Common myeloid progenitor, CD34-positive (primary cell): ENCODE data around the gene ZNF479.
"Not testable (repeated sequence)": the region's sequence is repeated elsewhere in the genome, so short reads cannot be mapped to it uniquely, and the experiment has no call there.

Experiments used
- CTCF ChIA-PET: fragments of 350-600 bp; sonication (Branson Sonifier 250); formaldehyde crosslinking; loops from one replicate; lab custom pipeline; 2021; ENCODE audit warnings: antibody characterized with exemption; lab: Charles Lee
- POLR2A ChIA-PET: fragments of 350-600 bp; sonication (Branson Sonifier 250); formaldehyde crosslinking; loops from one replicate; lab custom pipeline; 2021; ENCODE audit warnings: antibody characterized with exemption; lab: Charles Lee
- DNase-seq, 3 donors: peaks; one replicate each; pipeline versions ENCODE4 v3.0.0 to v3.0.0-alpha.2; 2013
- H3K27ac ChIP-seq, 2 experiments: 1 replicate in 1 of 2; 2 replicates in 1 of 2; pipeline ENCODE4 v1.7.0; 2013; ENCODE audit warnings: inconsistent platforms in 2 of 2, low read length in 2 of 2, mild to moderate bottlenecking in 2 of 2, low read depth in 1 of 2, moderate library complexity in 1 of 2; ENCODE audit not compliant: severe bottlenecking in 2 of 2, insufficient read depth in 1 of 2, poor library complexity in 1 of 2
- H3K27me3 ChIP-seq, 5 experiments: replicated peaks in 2 of 5; 1 replicate in 3 of 5; 2 replicates in 2 of 5; pipeline versions ENCODE4 v1.6.1 to v1.7.0; 2013; ENCODE audit warnings: low read length in 4 of 5, mild to moderate bottlenecking in 2 of 5, moderate library complexity in 2 of 5, inconsistent platforms in 1 of 5; ENCODE audit not compliant: insufficient read depth in 5 of 5, control insufficient read depth in 4 of 5
- H3K36me3 ChIP-seq, 4 experiments: 1 replicate in 2 of 4; 2 replicates in 2 of 4; pipeline versions ENCODE4 v1.6.1 to v1.7.0; 2013; ENCODE audit warnings: low read length in 3 of 4, control low read depth in 1 of 4, mild to moderate bottlenecking in 1 of 4; ENCODE audit not compliant: control insufficient read depth in 4 of 4, insufficient read depth in 4 of 4
- H3K4me1 ChIP-seq, 4 experiments: 1 replicate in 3 of 4; 2 replicates in 1 of 4; pipeline versions ENCODE4 v1.6.1 to v1.7.1; 2013; ENCODE audit warnings: low read length in 3 of 4, mild to moderate bottlenecking in 3 of 4, control low read depth in 1 of 4, inconsistent platforms in 1 of 4, moderate library complexity in 1 of 4; ENCODE audit not compliant: control insufficient read depth in 4 of 4, insufficient read depth in 4 of 4; ENCODE audit errors: control extremely low read depth in 1 of 4
- H3K4me3 ChIP-seq, 7 experiments: 1 replicate in 4 of 7; 2 replicates in 3 of 7; pipeline versions ENCODE4 v1.5.1 to v1.7.0; 2013; ENCODE audit warnings: mild to moderate bottlenecking in 7 of 7, low read length in 6 of 7, moderate library complexity in 6 of 7, inconsistent platforms in 2 of 7, low read depth in 2 of 7, control low read depth in 1 of 7; ENCODE audit not compliant: insufficient read depth in 4 of 7, control insufficient read depth in 1 of 7; ENCODE audit errors: extremely low read depth in 1 of 7
- H3K9me3 ChIP-seq, 5 experiments: 1 replicate in 4 of 5; 2 replicates in 1 of 5; pipeline versions ENCODE4 v1.6.1 to v1.7.1; 2013; ENCODE audit warnings: low read length in 4 of 5, mild to moderate bottlenecking in 2 of 5, inconsistent platforms in 1 of 5, low read depth in 1 of 5, moderate library complexity in 1 of 5; ENCODE audit not compliant: control insufficient read depth in 4 of 5, insufficient read depth in 2 of 5; ENCODE audit errors: control extremely low read depth in 1 of 5
- WGBS: methylation state at CpG from one replicate; pipeline ENCODE4 v1.1.5; 2013; ENCODE audit not compliant: insufficient coverage; 5-methylcytosine and 5-hydroxymethylcytosine counted together

The ZNF479 gene

DNA sequence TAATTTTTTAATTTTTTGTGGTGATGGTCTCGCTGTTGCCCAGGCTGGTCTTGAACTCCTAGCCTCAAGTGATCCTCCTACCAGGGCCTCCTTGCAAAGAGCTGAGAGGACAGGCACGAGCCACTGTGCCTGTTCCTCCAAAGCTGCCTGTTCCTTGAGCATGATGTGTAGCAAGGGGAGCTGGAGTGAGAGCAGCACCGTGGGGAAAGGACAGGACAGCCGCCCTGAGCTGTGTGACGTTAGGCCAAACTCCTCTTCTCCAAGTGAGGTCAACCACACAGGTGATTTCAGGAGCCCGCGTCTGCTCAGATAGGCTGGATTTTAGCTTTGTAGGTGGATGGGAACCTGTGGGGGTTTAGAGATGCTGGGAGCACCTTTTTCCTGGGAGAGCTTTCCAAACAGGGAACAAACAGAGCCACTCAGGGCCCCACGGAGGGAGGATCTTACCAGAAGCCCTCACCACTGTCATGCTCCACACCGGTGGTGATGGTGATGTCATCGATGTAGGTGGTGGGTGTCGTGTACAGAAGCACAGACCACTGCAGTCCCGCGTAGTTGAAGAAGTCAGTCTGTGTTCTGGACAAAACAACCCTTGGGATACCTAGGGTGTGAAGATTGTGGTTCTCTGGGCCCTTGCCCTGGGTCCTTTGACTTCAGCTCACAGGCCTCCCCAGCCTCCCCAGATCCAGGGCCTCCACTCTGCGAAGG lies 44.8 kb upstream of the ZNF479 start:
- ChIA-PET CTCF (interaction anchor here (0.6 kb wide), 1 partner anchor 938 kb away, joined by 3 read pairs; no protein-coding TSS in a partner anchor), POLR2A (no interaction called here)
- peaks cover 0 to 48% (median 32%) of the 10 kb centered on the region in 5 experiments for H3K9me3 ChIP-seq
- H3K4me3 ChIP-seq, result no peak overlapping the region
- no peak overlapping the region for H3K27ac ChIP-seq
- H3K27me3 ChIP-seq, result no peaks in the 10 kb centered on the region
- H3K36me3 ChIP-seq, result no peaks in the 10 kb centered on the region
- H3K4me1 ChIP-seq, result no peaks in the 10 kb centered on the region
- no peak for DNase-seq
- WGBS, result 88% methylated on average over 8 of the region's 14 CpGs

DNA sequence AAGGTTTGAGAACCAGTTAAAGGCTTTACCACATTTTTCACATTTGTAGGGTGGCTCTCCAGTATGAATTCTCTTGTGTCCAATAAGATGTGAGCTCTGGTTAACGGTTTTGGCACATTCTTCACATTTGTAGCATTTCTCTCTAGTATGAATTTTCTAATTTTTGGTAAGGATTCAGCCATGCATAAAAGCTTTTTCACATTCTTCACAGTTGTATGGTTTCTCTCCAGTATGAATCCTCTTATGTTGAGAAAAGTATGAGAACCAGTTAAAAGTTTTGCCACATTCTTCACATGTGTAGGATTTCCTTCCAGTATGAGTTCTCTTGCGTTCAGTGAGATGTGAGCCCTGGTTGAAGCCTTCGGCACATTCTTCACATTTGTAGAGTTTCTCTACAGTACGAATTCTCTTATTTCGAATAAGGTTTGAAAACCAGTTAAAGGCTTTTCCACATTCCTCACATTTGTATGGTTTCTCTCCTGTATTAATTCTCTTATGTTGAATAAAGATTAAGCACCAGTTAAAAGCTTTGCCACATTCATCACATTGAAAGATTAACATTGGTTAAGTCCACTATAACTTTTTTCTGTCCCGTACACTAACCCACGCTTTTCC lies 33.2 kb upstream of the ZNF479 start:
- no peak for DNase-seq
- Histone ChIP-seq H3K9me3 (peaks cover 4 to 31% (median 15%) of the 10 kb centered on the region in 5 experiments), H3K36me3 (no peaks in the 10 kb centered on the region), H3K27me3 (no peaks in the 10 kb centered on the region), H3K4me1 (no peaks in the 10 kb centered on the region), H3K27ac (no peak overlapping the region), H3K4me3 (no peak overlapping the region)
- 74% methylated on average over 3 of the region's 7 CpGs for WGBS
- ChIA-PET CTCF (no interaction called here), POLR2A (no interaction called here)

DNA sequence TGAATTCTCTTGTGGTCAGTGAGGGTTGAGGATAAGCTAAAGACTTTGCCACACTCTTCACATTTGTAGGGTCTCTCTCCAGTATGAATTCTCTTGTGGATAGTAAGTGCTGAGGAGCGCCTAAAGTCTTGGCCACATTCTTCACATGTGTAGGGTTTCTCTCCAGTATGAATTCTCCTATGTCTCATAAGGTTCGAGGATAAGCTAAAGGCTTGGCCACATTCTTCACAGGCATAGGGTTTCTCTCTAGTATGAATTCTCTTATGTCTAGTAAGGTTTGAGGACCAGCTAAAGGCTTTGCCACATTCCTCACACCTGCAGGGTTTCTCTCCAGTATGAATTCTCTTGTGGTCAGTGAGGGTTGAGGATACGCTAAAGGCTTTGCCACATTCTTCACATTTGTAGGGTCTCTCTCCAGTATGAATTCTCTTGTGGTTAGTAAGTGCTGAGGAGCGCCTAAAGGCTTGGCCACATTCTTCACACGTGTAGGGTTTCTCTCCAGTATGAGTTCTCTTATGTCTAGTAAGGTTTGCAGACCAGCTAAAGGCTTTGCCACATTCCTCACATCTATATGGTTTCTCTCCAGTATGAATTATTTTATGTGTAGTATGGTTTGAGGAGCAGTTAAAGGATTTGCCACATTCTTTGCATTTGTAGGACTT lies 12.0 kb downstream of the ZNF479 start:
- H3K4me3 ChIP-seq, H3K36me3 ChIP-seq, H3K4me1 ChIP-seq, H3K9me3 ChIP-seq, CTCF ChIA-PET, DNase-seq, H3K27me3 ChIP-seq, POLR2A ChIA-PET, H3K27ac ChIP-seq: not testable (repeated sequence)
- WGBS, result 83% methylated on average over 1 of the region's 5 CpGs
